HL-60 (cell line): ENCODE measurements around the gene YWHAG.

Source experiments
- CTCF ChIP-seq: IDR thresholded peaks from one replicate; pipeline ENCODE4 v1.5.1; 2011; ENCODE audit warnings: low read length, control low read depth, inconsistent platforms; ENCODE audit not compliant: insufficient read depth
- POLR2AphosphoS5 ChIP-seq: IDR thresholded peaks from 2 replicates; pipeline ENCODE4 v1.6.1; 2012; ENCODE audit warnings: low read depth
- REST ChIP-seq: IDR thresholded peaks from 2 replicates; pipeline ENCODE4 v1.6.1; 2012; ENCODE audit warnings: low read depth; ENCODE audit not compliant: insufficient replicate concordance
- SPI1 ChIP-seq: IDR thresholded peaks from 2 replicates; pipeline ENCODE4 v1.6.1; 2012; ENCODE audit warnings: low read depth, mild to moderate bottlenecking, borderline replicate concordance

- TF ChIP-seq CTCF = no peak
- TF ChIP-seq POLR2AphosphoS5 = no peak
- no peak for TF ChIP-seq REST
- TF ChIP-seq SPI1 = no peak
These were observed 1.3 kb upstream of the YWHAG start for GRCh38 chr7:76359978-76360638.
